ENCODE data around the gene RSPO3. TPM values are rescaled to one million over a fixed set of nuclear protein-coding genes. Genes with fewer than 3 reads are reported as not detected.

RSPO3 gene
- total RNA-seq, 1 experiment from 2014 or later: 0.52 TPM

DNA sequence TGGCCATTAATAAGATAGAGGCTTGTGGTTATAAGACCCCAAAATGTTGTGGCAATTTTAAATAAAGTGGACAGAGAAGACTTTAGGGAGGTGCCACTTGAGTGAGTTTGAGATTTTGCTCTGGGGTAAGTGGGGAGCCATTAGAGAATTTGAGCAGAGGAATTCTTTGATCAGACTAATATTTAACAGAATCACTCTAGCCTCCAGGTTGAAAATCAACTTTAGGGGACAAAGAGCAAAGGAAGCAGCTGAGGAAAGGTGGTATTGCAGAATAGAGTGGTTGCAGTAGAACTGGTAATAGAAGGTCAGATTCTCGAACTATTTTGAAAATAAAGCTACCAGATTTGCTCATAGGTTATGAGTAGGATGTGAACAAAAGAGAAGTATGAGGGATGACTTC, 97.5 kb downstream of the RSPO3 start:
- no peak for DNase-seq (ENCODE audit: low spot score)
- Histone ChIP-seq H3K9me3 (ENCODE audit: low read depth, low read length, poor library complexity, severe bottlenecking) (no peaks in the 10 kb centered on the region), H3K4me1 (ENCODE audit: insufficient read depth, low read length, poor library complexity, severe bottlenecking) (no peaks in the 10 kb centered on the region), H3K36me3 (ENCODE audit: insufficient read depth, low read length, poor library complexity, severe bottlenecking) (no peaks in the 10 kb centered on the region), H3K27ac (ENCODE audit: low read depth, low read length, poor library complexity, severe bottlenecking) (no peak overlapping the region), H3K27me3 (replicated peaks; ENCODE audit: insufficient read depth, low read depth, low read length, poor library complexity) (no peaks in the 10 kb centered on the region), H3K4me3 (ENCODE audit: low read depth, low read length, poor library complexity, severe bottlenecking) (no peak overlapping the region)
- TF ChIP-seq CTCF (conservative IDR thresholded peaks at IDR 0.05; ENCODE audit: low read depth, low read length) (no peak), EZH2 (IDR thresholded peaks at IDR 0.05; ENCODE audit: borderline replicate concordance, low read depth, low read length, poor library complexity, severe bottlenecking) (no peak)
- ChIA-PET CTCF (no interaction called here), POLR2A (ENCODE audit: low non-redundant PET) (no interaction called here)
- BruUV-seq (replicated peaks): no TSS peak
- intact Hi-C loops (cut with micrococcal nuclease; ENCODE audit: unreplicated experiment): no loop called here

- TF ChIP-seq EZH2 (IDR thresholded peaks at IDR 0.05; ENCODE audit: borderline replicate concordance, low read depth, low read length, poor library complexity, severe bottlenecking): no peak
- no peak for TF ChIP-seq CTCF (conservative IDR thresholded peaks at IDR 0.05; ENCODE audit: low read depth, low read length)
- Histone ChIP-seq H3K27ac (ENCODE audit: low read depth, low read length, poor library complexity, severe bottlenecking) (no peak overlapping the region), H3K4me1 (ENCODE audit: insufficient read depth, low read length, poor library complexity, severe bottlenecking) (no peaks in the 10 kb centered on the region), H3K9me3 (ENCODE audit: low read depth, low read length, poor library complexity, severe bottlenecking) (no peaks in the 10 kb centered on the region), H3K4me3 (ENCODE audit: low read depth, low read length, poor library complexity, severe bottlenecking) (no peak overlapping the region), H3K36me3 (ENCODE audit: insufficient read depth, low read length, poor library complexity, severe bottlenecking) (no peaks in the 10 kb centered on the region), H3K27me3 (replicated peaks; ENCODE audit: insufficient read depth, low read depth, low read length, poor library complexity) (no peaks in the 10 kb centered on the region)
- ChIA-PET CTCF (interaction anchor here (0.7 kb wide), 2 partner anchors 17 to 30 kb away, joined by 3 read pairs; no protein-coding TSS in a partner anchor), POLR2A (ENCODE audit: low non-redundant PET) (no interaction called here)
- BruUV-seq (replicated peaks): no TSS peak
- intact Hi-C loops (cut with micrococcal nuclease; ENCODE audit: unreplicated experiment): no loop called here
- DNase-seq (ENCODE audit: low spot score): no peak
Observed at GRCh38 chr6:127216810-127217789, 98.6 kb downstream of the RSPO3 start.

DNA sequence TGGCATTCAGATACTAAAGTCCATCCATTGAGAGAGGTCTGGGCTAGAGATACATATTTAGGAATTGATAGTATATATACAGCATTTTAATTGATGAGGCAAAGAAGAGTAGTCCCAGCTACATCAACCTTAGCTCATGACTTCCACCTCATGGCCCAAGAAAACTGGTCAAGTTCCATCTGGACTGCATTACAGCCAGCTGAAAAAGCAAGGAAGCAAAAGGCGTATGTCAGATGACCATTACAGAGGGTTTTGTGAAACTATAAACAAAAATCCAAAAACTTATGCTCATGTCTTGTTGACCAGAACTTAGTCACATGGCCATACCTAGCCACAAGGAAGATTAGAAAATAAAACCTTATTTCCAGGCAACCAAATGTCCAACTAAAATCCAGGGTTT, 101.4 kb downstream of the RSPO3 start:
- BruUV-seq (replicated peaks): no TSS peak
- Histone ChIP-seq H3K36me3 (ENCODE audit: insufficient read depth, low read length, poor library complexity, severe bottlenecking) (no peaks in the 10 kb centered on the region), H3K27ac (ENCODE audit: low read depth, low read length, poor library complexity, severe bottlenecking) (no peak overlapping the region), H3K4me3 (ENCODE audit: low read depth, low read length, poor library complexity, severe bottlenecking) (no peak overlapping the region), H3K4me1 (ENCODE audit: insufficient read depth, low read length, poor library complexity, severe bottlenecking) (no peaks in the 10 kb centered on the region), H3K27me3 (replicated peaks; ENCODE audit: insufficient read depth, low read depth, low read length, poor library complexity) (no peaks in the 10 kb centered on the region), H3K9me3 (ENCODE audit: low read depth, low read length, poor library complexity, severe bottlenecking) (no peaks in the 10 kb centered on the region)
- ChIA-PET CTCF (no interaction called here), POLR2A (ENCODE audit: low non-redundant PET) (no interaction called here)
- intact Hi-C loops (cut with micrococcal nuclease; ENCODE audit: unreplicated experiment): no loop called here
- DNase-seq (ENCODE audit: low spot score): no peak
- TF ChIP-seq CTCF (conservative IDR thresholded peaks at IDR 0.05; ENCODE audit: low read depth, low read length): no peak
- no peak for TF ChIP-seq EZH2 (IDR thresholded peaks at IDR 0.05; ENCODE audit: borderline replicate concordance, low read depth, low read length, poor library complexity, severe bottlenecking)

All from A673 (cell line).